HepG2 (cell line): ENCODE data around the gene C14orf93. TPM values are rescaled to one million over a fixed set of nuclear protein-coding genes. Genes with fewer than 3 reads are reported as not detected.

Experiments used
- DNMT3B ChIP-seq: conservative IDR thresholded peaks from 2 replicates; pipeline ENCODE4 v1.6.1; 2016; ENCODE audit warnings: missing biosample characterization, control low read depth
- ONECUT2 ChIP-seq: sonication (generic); formaldehyde crosslinking; IDR thresholded peaks from 2 replicates; pipeline ENCODE4 v1.4.0; 2020; ENCODE audit warnings: missing genetic modification reagents
- RCOR2 ChIP-seq: IDR thresholded peaks from 2 replicates; pipeline ENCODE4 v1.6.1; 2016; ENCODE audit warnings: missing biosample characterization, missing genetic modification reagents
- RFXANK ChIP-seq: IDR thresholded peaks from 2 replicates; pipeline ENCODE4 v1.6.1; 2016
- ZNF335 ChIP-seq: sonication (generic); formaldehyde crosslinking; IDR thresholded peaks from 2 replicates; pipeline ENCODE4 v1.4.0; 2020; ENCODE audit warnings: missing genetic modification reagents
- ZNF567 ChIP-seq: sonication (generic); formaldehyde crosslinking; IDR thresholded peaks from 2 replicates; pipeline ENCODE4 v1.8.1; 2023; ENCODE audit warnings: mild to moderate bottlenecking, missing genetic modification reagents, borderline replicate concordance
- ZNF614 ChIP-seq: IDR thresholded peaks from 2 replicates; pipeline ENCODE4 v1.6.1; 2018; ENCODE audit warnings: missing biosample characterization, missing genetic modification reagents, inconsistent platforms, borderline replicate concordance
- polyA plus RNA-seq, 8 experiments: library from polyadenylated mRNA; depleted of rRNA in 3 of 8; stranded (reverse) in 7 of 8; unstranded in 1 of 8; fragments of >200 nt; fragmentation: Illumina TruSeq in 4 of 8; extraction: Trizol in 4 of 8; gene quantifications; 2 replicates each; pipeline versions ENCODE4 v1.2.1 to v1.2.3, GENCODE V29; 2011 to 2016; ENCODE audit warnings: low read depth in 4 of 8, missing spikeins in 1 of 8, mixed read lengths in 1 of 8; ENCODE audit not compliant: insufficient read depth in 1 of 8
- total RNA-seq, 5 experiments: library from RNA; depleted of rRNA; stranded (reverse); fragments of >200 nt; fragmentation: Illumina TruSeq; extraction: Trizol; gene quantifications; 2 replicates each; pipeline ENCODE4 v1.2.3, GENCODE V29; 2016; ENCODE audit warnings: low read depth in 1 of 5
- TF ChIP-seq, protein P1 (sequence below): sonication (generic); formaldehyde crosslinking; IDR thresholded peaks from 2 replicates; pipeline ENCODE4 v1.5.1; 2020; ENCODE audit warnings: mild to moderate bottlenecking, missing genetic modification reagents
- TF ChIP-seq, protein P2 (sequence below): sonication (generic); formaldehyde crosslinking; IDR thresholded peaks from 2 replicates; pipeline ENCODE4 v1.4.0; 2020; ENCODE audit warnings: missing genetic modification reagents
- TF ChIP-seq, protein P3 (sequence below): sonication (generic); formaldehyde crosslinking; IDR thresholded peaks from 2 replicates; pipeline ENCODE4; 2020; ENCODE audit warnings: missing genetic modification reagents, mild to moderate bottlenecking, borderline replicate concordance
- TF ChIP-seq, protein P4 (sequence below): IDR thresholded peaks from 2 replicates; pipeline ENCODE4 v1.6.1; 2012; ENCODE audit warnings: inconsistent platforms
- TF ChIP-seq, protein P5 (sequence below): sonication (generic); formaldehyde crosslinking; IDR thresholded peaks from 2 replicates; pipeline ENCODE4 v1.4.0; 2020; ENCODE audit warnings: missing genetic modification reagents, borderline replicate concordance
- TF ChIP-seq, protein P6 (sequence below): fragments of 450-650 bp; IDR thresholded peaks from 2 replicates; pipeline ENCODE4 v1.6.1; 2016
- TF ChIP-seq, protein P7 (sequence below): sonication (generic); formaldehyde crosslinking; IDR thresholded peaks from 2 replicates; pipeline ENCODE4 v1.4.0; 2020; ENCODE audit warnings: missing genetic modification reagents

C14orf93 gene
- total and polyA plus RNA-seq, 2 of the 13 experiments (the other 11 are each of a cell fraction or from before 2014, with no cell fraction given), result 11.4 to 22.5 TPM

DNA sequence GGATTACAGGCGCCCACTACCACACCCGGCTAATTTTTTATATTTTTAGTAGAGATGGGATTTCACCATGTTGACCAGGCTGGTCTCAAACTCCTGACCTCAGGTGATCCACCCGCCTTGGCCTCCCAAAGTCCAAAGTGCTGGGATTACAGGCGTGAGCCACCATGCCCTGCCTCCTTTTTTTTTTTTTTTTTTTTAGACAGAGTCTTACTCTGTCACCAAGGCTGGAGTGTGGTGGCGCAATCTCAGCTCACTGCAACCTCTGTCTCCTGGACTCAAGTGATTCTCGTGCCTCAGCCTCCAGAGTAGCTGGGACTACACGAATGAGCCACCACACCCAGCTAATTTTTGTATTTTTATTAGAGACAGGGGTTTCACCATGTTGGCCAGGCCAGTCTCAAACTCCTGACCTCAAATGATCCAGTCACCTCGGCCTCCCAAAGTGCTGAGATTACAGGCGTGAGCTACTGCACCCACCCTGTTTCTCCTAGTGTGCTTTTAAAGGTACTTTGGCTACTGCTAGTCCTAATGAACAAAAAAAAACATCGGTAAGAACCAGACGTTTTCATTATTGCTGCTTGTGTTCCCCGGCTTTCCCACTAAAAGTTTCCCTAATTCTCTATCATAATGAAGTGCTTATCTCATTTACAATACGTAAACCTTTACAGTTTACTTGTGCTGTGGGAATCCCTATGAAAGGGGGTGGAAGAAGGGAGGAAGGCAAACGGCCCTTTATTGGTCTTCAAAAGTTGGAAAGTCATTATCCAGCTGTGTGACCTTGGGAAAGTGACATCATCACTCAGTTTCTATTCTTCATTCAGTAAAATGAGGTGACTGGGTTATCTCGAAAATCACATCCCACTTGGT lies 43.8 kb downstream of the C14orf93 start (continued):
- TF ChIP-seq, protein P1, sequence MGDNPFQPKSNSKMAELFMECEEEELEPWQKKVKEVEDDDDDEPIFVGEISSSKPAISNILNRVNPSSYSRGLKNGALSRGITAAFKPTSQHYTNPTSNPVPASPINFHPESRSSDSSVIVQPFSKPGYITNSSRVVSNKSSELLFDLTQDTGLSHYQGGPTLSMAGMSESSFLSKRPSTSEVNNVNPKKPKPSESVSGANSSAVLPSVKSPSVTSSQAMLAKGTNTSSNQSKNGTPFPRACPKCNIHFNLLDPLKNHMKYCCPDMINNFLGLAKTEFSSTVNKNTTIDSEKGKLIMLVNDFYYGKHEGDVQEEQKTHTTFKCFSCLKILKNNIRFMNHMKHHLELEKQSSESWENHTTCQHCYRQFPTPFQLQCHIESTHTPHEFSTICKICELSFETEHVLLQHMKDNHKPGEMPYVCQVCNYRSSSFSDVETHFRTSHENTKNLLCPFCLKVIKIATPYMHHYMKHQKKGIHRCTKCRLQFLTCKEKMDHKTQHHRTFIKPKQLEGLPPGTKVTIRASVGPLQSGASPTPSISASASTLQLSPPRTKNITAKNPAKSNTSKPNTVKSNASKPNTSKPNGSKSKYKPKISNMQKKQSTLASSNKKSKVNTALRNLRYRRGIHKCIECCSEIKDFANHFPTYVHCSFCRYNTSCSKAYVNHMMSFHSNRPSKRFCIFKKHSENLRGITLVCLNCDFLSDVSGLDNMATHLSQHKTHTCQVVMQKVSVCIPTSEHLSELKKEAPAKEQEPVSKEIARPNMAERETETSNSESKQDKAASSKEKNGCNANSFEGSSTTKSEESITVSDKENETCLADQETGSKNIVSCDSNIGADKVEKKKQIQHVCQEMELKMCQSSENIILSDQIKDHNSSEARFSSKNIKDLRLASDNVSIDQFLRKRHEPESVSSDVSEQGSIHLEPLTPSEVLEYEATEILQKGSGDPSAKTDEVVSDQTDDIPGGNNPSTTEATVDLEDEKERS (CRISPR knock-in tag), result peak; percentile 90
- TF ChIP-seq, protein P2, sequence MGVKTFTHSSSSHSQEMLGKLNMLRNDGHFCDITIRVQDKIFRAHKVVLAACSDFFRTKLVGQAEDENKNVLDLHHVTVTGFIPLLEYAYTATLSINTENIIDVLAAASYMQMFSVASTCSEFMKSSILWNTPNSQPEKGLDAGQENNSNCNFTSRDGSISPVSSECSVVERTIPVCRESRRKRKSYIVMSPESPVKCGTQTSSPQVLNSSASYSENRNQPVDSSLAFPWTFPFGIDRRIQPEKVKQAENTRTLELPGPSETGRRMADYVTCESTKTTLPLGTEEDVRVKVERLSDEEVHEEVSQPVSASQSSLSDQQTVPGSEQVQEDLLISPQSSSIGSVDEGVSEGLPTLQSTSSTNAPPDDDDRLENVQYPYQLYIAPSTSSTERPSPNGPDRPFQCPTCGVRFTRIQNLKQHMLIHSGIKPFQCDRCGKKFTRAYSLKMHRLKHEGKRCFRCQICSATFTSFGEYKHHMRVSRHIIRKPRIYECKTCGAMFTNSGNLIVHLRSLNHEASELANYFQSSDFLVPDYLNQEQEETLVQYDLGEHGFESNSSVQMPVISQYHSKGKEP (CRISPR knock-in tag), result 0 out of 2 replicates have a peak, but pooled peaks have one; percentile 52
- TF ChIP-seq, protein P3, sequence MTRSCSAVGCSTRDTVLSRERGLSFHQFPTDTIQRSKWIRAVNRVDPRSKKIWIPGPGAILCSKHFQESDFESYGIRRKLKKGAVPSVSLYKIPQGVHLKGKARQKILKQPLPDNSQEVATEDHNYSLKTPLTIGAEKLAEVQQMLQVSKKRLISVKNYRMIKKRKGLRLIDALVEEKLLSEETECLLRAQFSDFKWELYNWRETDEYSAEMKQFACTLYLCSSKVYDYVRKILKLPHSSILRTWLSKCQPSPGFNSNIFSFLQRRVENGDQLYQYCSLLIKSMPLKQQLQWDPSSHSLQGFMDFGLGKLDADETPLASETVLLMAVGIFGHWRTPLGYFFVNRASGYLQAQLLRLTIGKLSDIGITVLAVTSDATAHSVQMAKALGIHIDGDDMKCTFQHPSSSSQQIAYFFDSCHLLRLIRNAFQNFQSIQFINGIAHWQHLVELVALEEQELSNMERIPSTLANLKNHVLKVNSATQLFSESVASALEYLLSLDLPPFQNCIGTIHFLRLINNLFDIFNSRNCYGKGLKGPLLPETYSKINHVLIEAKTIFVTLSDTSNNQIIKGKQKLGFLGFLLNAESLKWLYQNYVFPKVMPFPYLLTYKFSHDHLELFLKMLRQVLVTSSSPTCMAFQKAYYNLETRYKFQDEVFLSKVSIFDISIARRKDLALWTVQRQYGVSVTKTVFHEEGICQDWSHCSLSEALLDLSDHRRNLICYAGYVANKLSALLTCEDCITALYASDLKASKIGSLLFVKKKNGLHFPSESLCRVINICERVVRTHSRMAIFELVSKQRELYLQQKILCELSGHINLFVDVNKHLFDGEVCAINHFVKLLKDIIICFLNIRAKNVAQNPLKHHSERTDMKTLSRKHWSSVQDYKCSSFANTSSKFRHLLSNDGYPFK (CRISPR knock-in tag), result peak; percentile 48; the same call in 1 of the 2 replicates
- TF ChIP-seq, protein P4, sequence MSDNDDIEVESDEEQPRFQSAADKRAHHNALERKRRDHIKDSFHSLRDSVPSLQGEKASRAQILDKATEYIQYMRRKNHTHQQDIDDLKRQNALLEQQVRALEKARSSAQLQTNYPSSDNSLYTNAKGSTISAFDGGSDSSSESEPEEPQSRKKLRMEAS, result peak; percentile 21; the same call in 1 of the 2 replicates
- TF ChIP-seq RCOR2 (CRISPR knock-in tag) (peak; percentile 96), ZNF614 (CRISPR knock-in tag) (0 out of 2 replicates have a peak, but pooled peaks have one; percentile 46), DNMT3B (peak; percentile 95; the same call in 1 of the 2 replicates), ZNF567 (CRISPR knock-in tag) (peak; percentile 43; the same call in 1 of the 2 replicates), RFXANK (0 out of 2 replicates have a peak, but pooled peaks have one; percentile 53), ONECUT2 (peak; percentile 42; the same call in 1 of the 2 replicates), ZNF335 (CRISPR knock-in tag) (peak; percentile 55; the same call in 1 of the 2 replicates)
- TF ChIP-seq, protein P5, sequence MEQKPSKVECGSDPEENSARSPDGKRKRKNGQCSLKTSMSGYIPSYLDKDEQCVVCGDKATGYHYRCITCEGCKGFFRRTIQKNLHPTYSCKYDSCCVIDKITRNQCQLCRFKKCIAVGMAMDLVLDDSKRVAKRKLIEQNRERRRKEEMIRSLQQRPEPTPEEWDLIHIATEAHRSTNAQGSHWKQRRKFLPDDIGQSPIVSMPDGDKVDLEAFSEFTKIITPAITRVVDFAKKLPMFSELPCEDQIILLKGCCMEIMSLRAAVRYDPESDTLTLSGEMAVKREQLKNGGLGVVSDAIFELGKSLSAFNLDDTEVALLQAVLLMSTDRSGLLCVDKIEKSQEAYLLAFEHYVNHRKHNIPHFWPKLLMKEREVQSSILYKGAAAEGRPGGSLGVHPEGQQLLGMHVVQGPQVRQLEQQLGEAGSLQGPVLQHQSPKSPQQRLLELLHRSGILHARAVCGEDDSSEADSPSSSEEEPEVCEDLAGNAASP (CRISPR knock-in tag), result peak; percentile 95; the same call in 1 of the 2 replicates
- TF ChIP-seq, protein P6, sequence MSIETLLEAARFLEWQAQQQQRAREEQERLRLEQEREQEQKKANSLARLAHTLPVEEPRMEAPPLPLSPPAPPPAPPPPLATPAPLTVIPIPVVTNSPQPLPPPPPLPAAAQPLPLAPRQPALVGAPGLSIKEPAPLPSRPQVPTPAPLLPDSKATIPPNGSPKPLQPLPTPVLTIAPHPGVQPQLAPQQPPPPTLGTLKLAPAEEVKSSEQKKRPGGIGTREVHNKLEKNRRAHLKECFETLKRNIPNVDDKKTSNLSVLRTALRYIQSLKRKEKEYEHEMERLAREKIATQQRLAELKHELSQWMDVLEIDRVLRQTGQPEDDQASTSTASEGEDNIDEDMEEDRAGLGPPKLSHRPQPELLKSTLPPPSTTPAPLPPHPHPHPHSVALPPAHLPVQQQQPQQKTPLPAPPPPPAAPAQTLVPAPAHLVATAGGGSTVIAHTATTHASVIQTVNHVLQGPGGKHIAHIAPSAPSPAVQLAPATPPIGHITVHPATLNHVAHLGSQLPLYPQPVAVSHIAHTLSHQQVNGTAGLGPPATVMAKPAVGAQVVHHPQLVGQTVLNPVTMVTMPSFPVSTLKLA, result peak; percentile 32; the same call in 1 of the 2 replicates
- TF ChIP-seq, protein P7, sequence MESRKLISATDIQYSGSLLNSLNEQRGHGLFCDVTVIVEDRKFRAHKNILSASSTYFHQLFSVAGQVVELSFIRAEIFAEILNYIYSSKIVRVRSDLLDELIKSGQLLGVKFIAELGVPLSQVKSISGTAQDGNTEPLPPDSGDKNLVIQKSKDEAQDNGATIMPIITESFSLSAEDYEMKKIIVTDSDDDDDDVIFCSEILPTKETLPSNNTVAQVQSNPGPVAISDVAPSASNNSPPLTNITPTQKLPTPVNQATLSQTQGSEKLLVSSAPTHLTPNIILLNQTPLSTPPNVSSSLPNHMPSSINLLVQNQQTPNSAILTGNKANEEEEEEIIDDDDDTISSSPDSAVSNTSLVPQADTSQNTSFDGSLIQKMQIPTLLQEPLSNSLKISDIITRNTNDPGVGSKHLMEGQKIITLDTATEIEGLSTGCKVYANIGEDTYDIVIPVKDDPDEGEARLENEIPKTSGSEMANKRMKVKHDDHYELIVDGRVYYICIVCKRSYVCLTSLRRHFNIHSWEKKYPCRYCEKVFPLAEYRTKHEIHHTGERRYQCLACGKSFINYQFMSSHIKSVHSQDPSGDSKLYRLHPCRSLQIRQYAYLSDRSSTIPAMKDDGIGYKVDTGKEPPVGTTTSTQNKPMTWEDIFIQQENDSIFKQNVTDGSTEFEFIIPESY (CRISPR knock-in tag), result 0 out of 2 replicates have a peak, but pooled peaks have one; percentile 28
